K562 (cell line): ENCODE data around the gene CD34. TPM values are rescaled to one million over a fixed set of nuclear protein-coding genes. Genes with fewer than 3 reads are reported as not detected.

Source experiments
- ATAC-seq: fragments of 200-7000 bp; cut with Tn5 transposase; 3 replicates; pipeline ENCODE4 v1.9.1; 2020; ENCODE audit warnings: moderate library complexity
- BruUV-seq: library from RNA; stranded (reverse); fragments of 400-500 nt; replicated peaks from 2 replicates; lab custom pipeline; 2021; lab: Mats Ljungman, UMichigan
- CTCF ChIA-PET: fragments of 300-600 bp; formaldehyde crosslinking; extraction: SDS; loops from one replicate; lab custom pipeline; 2021; ENCODE audit warnings: low intra/inter-chr PET ratio; lab: Yijun Ruan, JAX
- POLR2A ChIA-PET: fragments of 300-600, 350-650 bp; sonication (Branson Sonifier 250); formaldehyde crosslinking; extraction: SDS; loops from one replicate; lab custom pipeline; 2021; ENCODE audit warnings: antibody characterized with exemption, inconsistent platforms; lab: Yijun Ruan, JAX
- DNase-seq, 4 experiments: peaks; one replicate each; pipeline versions ENCODE4 v3.0.0 to v3.0.0-alpha.2; 2011 to 2018; ENCODE audit warnings: low spot score in 3 of 4, mixed read lengths in 3 of 4; ENCODE audit errors: extremely low read depth in 1 of 4
- FAIRE-seq: peaks from 2 replicates; lab custom pipeline; 2011; peaks lifted over from hg19 to GRCh38; lab: Jason Lieb, UNC
- H2AFZ ChIP-seq: 2 replicates; pipeline ENCODE4 v1.6.0; 2011; ENCODE audit warnings: low read depth, low read length, control low read depth, inconsistent platforms
- H3K27ac ChIP-seq: fragments of 200-600 bp; 3 replicates; pipeline ENCODE4 v1.8.0; 2011; ENCODE audit warnings: low read depth, mild to moderate bottlenecking, control low read depth, inconsistent platforms, low read length, moderate library complexity, mixed read lengths; ENCODE audit errors: extremely low read depth
- H3K27me3 ChIP-seq, 2 experiments: fragments of 300-600 bp in 1 of 2; 2 replicates in 1 of 2; 3 replicates in 1 of 2; pipeline versions ENCODE4 v1.6.0 to v1.8.0; 2011; ENCODE audit warnings: inconsistent platforms in 2 of 2, low read length in 2 of 2, mild to moderate bottlenecking in 1 of 2, mixed read lengths in 1 of 2, moderate library complexity in 1 of 2; ENCODE audit not compliant: control insufficient read depth in 2 of 2, insufficient read depth in 2 of 2
- H3K36me3 ChIP-seq: fragments of 300-600 bp; 3 replicates; pipeline ENCODE4 v1.8.0; 2011; ENCODE audit warnings: mild to moderate bottlenecking, low read length, inconsistent platforms; ENCODE audit not compliant: control insufficient read depth, insufficient read depth
- H3K4me1 ChIP-seq, 2 experiments: fragments of 200-600 bp in 1 of 2; replicated peaks in 1 of 2; 2 replicates in 1 of 2; 3 replicates in 1 of 2; pipeline versions ENCODE4 v1.5.1 to v1.8.0; 2011; ENCODE audit warnings: inconsistent platforms in 2 of 2, low read length in 2 of 2, mild to moderate bottlenecking in 1 of 2, mixed read lengths in 1 of 2, moderate library complexity in 1 of 2; ENCODE audit not compliant: control insufficient read depth in 2 of 2, insufficient read depth in 2 of 2
- H3K4me2 ChIP-seq: 2 replicates; pipeline ENCODE4 v1.6.1; 2011; ENCODE audit warnings: low read length, control low read depth, inconsistent platforms, mixed read lengths; ENCODE audit not compliant: insufficient read depth
- H3K4me3 ChIP-seq: fragments of 200-600 bp; sonication (generic), shearing (Covaris generic); 2 replicates; pipeline ENCODE4 v1.5.1; 2016; ENCODE audit warnings: control low read depth, inconsistent platforms
- H3K79me2 ChIP-seq: fragments of 200-600 bp; 3 replicates; pipeline ENCODE4 v1.8.0; 2011; ENCODE audit warnings: low read length, inconsistent platforms; ENCODE audit not compliant: control insufficient read depth, insufficient read depth
- H3K9ac ChIP-seq, 2 experiments: 2 replicates each; pipeline versions ENCODE4 v1.6.0 to v1.6.1; 2011; ENCODE audit warnings: low read depth in 2 of 2, low read length in 2 of 2, control low read depth in 1 of 2, inconsistent platforms in 1 of 2, mild to moderate bottlenecking in 1 of 2, mixed read lengths in 1 of 2; ENCODE audit not compliant: insufficient read depth in 1 of 2
- H3K9me1 ChIP-seq: one replicate; pipeline ENCODE4 v1.6.0; 2011; ENCODE audit warnings: inconsistent platforms, mild to moderate bottlenecking, low read length, moderate library complexity; ENCODE audit not compliant: control insufficient read depth, insufficient read depth
- H3K9me3 ChIP-seq: replicated peaks from 2 replicates; pipeline ENCODE4 v1.5.1; 2011; ENCODE audit warnings: low read depth, low read length, inconsistent platforms; ENCODE audit not compliant: control insufficient read depth, insufficient read depth
- H4K20me1 ChIP-seq: replicated peaks from 2 replicates; pipeline ENCODE4 v1.6.1; 2011; ENCODE audit warnings: low read length, inconsistent platforms, mixed read lengths; ENCODE audit not compliant: control insufficient read depth, insufficient read depth
- CREM ChIP-seq: IDR thresholded peaks from 2 replicates; pipeline ENCODE4 v1.6.1; 2014; ENCODE audit warnings: antibody characterized with exemption, low read depth
- ESRRA ChIP-seq: fragments of 450-650 bp; IDR thresholded peaks from 2 replicates; pipeline ENCODE4 v1.6.1; 2014; ENCODE audit warnings: low read depth, mild to moderate bottlenecking, moderate library complexity, borderline replicate concordance
- MCM5 ChIP-seq: fragments of 450-650 bp; IDR thresholded peaks from 2 replicates; pipeline ENCODE4 v1.6.1; 2016; ENCODE audit warnings: low read depth
- NCOR1 ChIP-seq: fragments of 450-650 bp; IDR thresholded peaks from 2 replicates; pipeline ENCODE4 v1.6.1; 2016; ENCODE audit warnings: mild to moderate bottlenecking, moderate library complexity
- SMARCA5 ChIP-seq: fragments of 450-650 bp; IDR thresholded peaks from 2 replicates; pipeline ENCODE4 v1.6.1; 2016
- TAL1 ChIP-seq: fragments of 450-650 bp; IDR thresholded peaks from 2 replicates; pipeline ENCODE4 v1.6.1; 2016; ENCODE audit warnings: mild to moderate bottlenecking
- ZBTB33 ChIP-seq: sonication (generic); formaldehyde crosslinking; IDR thresholded peaks from 2 replicates; pipeline ENCODE4 v1.8.1; 2023; ENCODE audit warnings: mild to moderate bottlenecking, missing genetic modification reagents
- ZFP36 ChIP-seq: fragments of 150-350 bp; IDR thresholded peaks from 2 replicates; pipeline ENCODE4 v1.6.1; 2018; ENCODE audit warnings: low read length, low read depth; ENCODE audit not compliant: partially characterized antibody
- ZNF140 ChIP-seq: fragments of 250-450 bp; sonication (Bioruptor Pico); IDR thresholded peaks from 2 replicates; pipeline ENCODE4 v1.8.0; 2021; ENCODE audit warnings: moderate library complexity, mild to moderate bottlenecking, inconsistent platforms
- ZNF184 ChIP-seq: sonication (generic); formaldehyde crosslinking; IDR thresholded peaks from 2 replicates; pipeline ENCODE4 v1.5.0; 2020; ENCODE audit warnings: missing genetic modification reagents
- ZNF217 ChIP-seq: sonication (generic); formaldehyde crosslinking; IDR thresholded peaks from 2 replicates; pipeline ENCODE4 v1.8.0; 2022; ENCODE audit warnings: mild to moderate bottlenecking, missing genetic modification reagents
- ZNF311 ChIP-seq: fragments of 250-450 bp; sonication (Bioruptor Pico); IDR thresholded peaks from 2 replicates; pipeline ENCODE4 v1.4.0; 2020; ENCODE audit warnings: mild to moderate bottlenecking, moderate library complexity
- WGBS: fragments of 100-300 bp; shearing (Covaris generic); methylation state at CpG from one replicate; pipeline ENCODE4 v1.1.6; 2016; ENCODE audit warnings: low coverage, mixed read lengths; ENCODE audit not compliant: insufficient coverage; ENCODE audit errors: missing lambda C conversion rate; 5-methylcytosine and 5-hydroxymethylcytosine counted together
- in situ Hi-C: fragments of 300-500 bp; cut with MboI; formaldehyde crosslinking; loops from 4 replicates; pipeline ENCODE4 v1.15.0; 2018; ENCODE audit warnings: inconsistent platforms, mixed read lengths
- intact Hi-C: fragments of 100-400 bp; cut with micrococcal nuclease; formaldehyde crosslinking; loops from 2 replicates; pipeline ENCODE4 v1.14.2; 2022
- polyA plus RNA-seq, 8 experiments: library from polyadenylated mRNA; depleted of rRNA in 4 of 8; stranded (reverse) in 5 of 8; unstranded in 3 of 8; fragments of >200 nt; fragmentation: Nextera tagmentation in 2 of 8; fragmentation: Illumina TruSeq in 1 of 8; extraction: Ambion mirVana in 2 of 8; extraction: Trizol in 1 of 8; gene quantifications; 2 replicates each; pipeline versions ENCODE4 v1.2.1 to v1.2.3, GENCODE V29; 2011 to 2014; ENCODE audit warnings: inconsistent platforms in 1 of 8, missing spikeins in 1 of 8
- total RNA-seq, 7 experiments: library from RNA; depleted of rRNA in 6 of 7; stranded (reverse); fragments of >200 nt in 6 of 7; fragmentation: Illumina TruSeq in 2 of 7; extraction: Trizol in 2 of 7; gene quantifications; 2 replicates each; pipeline versions ENCODE4 v1.2.1 to v1.2.3, GENCODE V29; 2011 to 2021; ENCODE audit warnings: low replicate concordance in 1 of 7
- TF ChIP-seq, protein P1 (sequence below): IDR thresholded peaks from 2 replicates; pipeline ENCODE4 v1.6.1; 2014; ENCODE audit warnings: antibody characterized with exemption
- TF ChIP-seq, protein P2 (sequence below), 3 experiments: IDR thresholded peaks in 2 of 3; conservative IDR thresholded peaks in 1 of 3; 2 replicates each; pipeline ENCODE4 v1.5.1; 2011 to 2012; ENCODE audit warnings: low read length in 3 of 3, mild to moderate bottlenecking in 3 of 3, control low read depth in 2 of 3, improper control_type of control experiment in 1 of 3, inconsistent platforms in 1 of 3, low read depth in 1 of 3, mixed read lengths in 1 of 3, moderate library complexity in 1 of 3; ENCODE audit not compliant: insufficient read depth in 2 of 3

Gene CD34
- total and polyA plus RNA-seq, 9 of the 15 experiments (the other 6 are each of a cell fraction or from before 2014, with no cell fraction given) = not detected

DNA sequence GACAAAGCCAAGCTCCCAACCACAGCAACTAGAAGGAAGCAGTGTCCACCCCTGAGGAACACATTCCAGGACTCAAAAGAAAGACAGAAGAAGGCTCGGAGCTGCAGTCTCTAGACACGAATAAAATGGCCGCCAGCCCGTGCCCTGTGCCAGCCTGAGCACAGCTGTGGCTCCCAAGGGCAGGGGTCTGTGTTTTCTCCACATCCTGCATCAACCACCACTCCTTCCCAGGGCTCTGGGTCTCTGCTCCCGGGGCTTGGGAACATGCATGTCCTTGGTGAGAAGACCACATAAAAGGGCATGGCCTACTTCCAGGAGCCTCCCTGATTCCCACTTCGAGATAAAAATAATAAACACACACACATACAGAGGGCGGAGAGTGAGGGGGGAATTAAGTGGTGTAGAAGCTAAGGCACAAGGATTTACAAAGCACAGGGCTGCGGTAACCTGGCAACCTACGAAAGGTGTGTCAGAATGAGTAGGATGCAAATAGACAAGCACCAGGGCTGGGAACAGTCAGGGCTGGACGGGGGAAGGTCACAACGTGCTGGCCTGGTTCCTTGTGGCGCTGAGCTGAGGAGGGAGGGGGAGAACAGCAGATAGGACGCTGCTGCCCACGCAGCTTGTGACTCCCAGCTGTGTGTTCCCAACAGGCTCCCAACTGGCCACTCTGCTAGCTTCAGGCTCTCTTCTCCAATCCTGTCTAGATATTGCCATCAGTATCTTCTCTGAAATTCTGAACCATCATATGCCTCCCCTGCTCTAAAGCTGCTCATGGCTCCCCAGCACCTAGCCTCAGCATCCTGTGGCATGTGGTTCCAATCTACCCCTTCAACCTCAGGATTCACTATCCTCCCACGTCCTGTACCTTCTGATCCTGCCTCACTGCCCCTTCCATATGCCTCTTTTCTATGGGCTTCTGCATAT lies 72.5 kb downstream of the CD34 start (continued):
- TF ChIP-seq ZNF217 (CRISPR knock-in tag) (no peak), NCOR1 (no peak), ZFP36 (peak; percentile 78), ZNF140 (no peak)
- TF ChIP-seq, protein P1, sequence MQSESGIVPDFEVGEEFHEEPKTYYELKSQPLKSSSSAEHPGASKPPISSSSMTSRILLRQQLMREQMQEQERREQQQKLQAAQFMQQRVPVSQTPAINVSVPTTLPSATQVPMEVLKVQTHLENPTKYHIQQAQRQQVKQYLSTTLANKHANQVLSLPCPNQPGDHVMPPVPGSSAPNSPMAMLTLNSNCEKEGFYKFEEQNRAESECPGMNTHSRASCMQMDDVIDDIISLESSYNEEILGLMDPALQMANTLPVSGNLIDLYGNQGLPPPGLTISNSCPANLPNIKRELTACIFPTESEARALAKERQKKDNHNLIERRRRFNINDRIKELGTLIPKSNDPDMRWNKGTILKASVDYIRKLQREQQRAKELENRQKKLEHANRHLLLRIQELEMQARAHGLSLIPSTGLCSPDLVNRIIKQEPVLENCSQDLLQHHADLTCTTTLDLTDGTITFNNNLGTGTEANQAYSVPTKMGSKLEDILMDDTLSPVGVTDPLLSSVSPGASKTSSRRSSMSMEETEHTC = peak; percentile 41; the same call in 1 of the 2 replicates

GRCh38 chr1:207837673-207838072 lies 73.3 kb downstream of the CD34 start:
- no peaks in the 10 kb centered on the region for H3K36me3 ChIP-seq
- DNase-seq (no peak), FAIRE-seq (no peak), ATAC-seq (no peak)
- no peaks in the 10 kb centered on the region for H3K27me3 ChIP-seq
- 82% methylated on average over 4 of the region's 4 CpGs for WGBS
- H2AFZ ChIP-seq = no peak overlapping the region
- in situ Hi-C loops = no loop called here
- H3K9me3 ChIP-seq = no peaks in the 10 kb centered on the region
- no peak overlapping the region for H3K4me3 ChIP-seq
- H3K27ac ChIP-seq = no peak overlapping the region
- H3K79me2 ChIP-seq = peaks cover 7% of the 10 kb centered on the region; the same call in 1 of the 3 replicates
- H3K9me1 ChIP-seq = no peaks in the 10 kb centered on the region
- CTCF ChIA-PET = no interaction called here
- H3K4me1 ChIP-seq = peaks cover 18 to 31% of the 10 kb centered on the region in 2 experiments
- POLR2A ChIA-PET = interaction anchor here (3.0 kb wide), 1 partner anchor 8 kb away, joined by 12 read pairs; no protein-coding TSS in a partner anchor
- no peak overlapping the region for H3K9ac ChIP-seq
- intact Hi-C loops = no loop called here
- H3K4me2 ChIP-seq = no peak overlapping the region
- TSS peak; percentile 14 for BruUV-seq
- H4K20me1 ChIP-seq = no peaks in the 10 kb centered on the region
- TF ChIP-seq ZNF184 (CRISPR knock-in tag) = no peak
- TF ChIP-seq ZBTB33 = no peak
- TF ChIP-seq TAL1 = no peak
- TF ChIP-seq CREM = no peak
- TF ChIP-seq, protein P2, sequence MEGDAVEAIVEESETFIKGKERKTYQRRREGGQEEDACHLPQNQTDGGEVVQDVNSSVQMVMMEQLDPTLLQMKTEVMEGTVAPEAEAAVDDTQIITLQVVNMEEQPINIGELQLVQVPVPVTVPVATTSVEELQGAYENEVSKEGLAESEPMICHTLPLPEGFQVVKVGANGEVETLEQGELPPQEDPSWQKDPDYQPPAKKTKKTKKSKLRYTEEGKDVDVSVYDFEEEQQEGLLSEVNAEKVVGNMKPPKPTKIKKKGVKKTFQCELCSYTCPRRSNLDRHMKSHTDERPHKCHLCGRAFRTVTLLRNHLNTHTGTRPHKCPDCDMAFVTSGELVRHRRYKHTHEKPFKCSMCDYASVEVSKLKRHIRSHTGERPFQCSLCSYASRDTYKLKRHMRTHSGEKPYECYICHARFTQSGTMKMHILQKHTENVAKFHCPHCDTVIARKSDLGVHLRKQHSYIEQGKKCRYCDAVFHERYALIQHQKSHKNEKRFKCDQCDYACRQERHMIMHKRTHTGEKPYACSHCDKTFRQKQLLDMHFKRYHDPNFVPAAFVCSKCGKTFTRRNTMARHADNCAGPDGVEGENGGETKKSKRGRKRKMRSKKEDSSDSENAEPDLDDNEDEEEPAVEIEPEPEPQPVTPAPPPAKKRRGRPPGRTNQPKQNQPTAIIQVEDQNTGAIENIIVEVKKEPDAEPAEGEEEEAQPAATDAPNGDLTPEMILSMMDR (IDR thresholded peaks at IDR 0.05 in 2 of 3, conservative IDR thresholded peaks at IDR 0.05 in 1 of 3; ENCODE audit: insufficient read depth in 2 of 3, low read depth in 1 of 3, low read length in 3 of 3) = no peak
- no peak for TF ChIP-seq ESRRA
- TF ChIP-seq MCM5 = no peak
- TF ChIP-seq, protein P1 = no peak
- no peak for TF ChIP-seq ZNF311 (CRISPR knock-in tag)
- no peak for TF ChIP-seq SMARCA5
